Measurements from ENCODE around the gene OR56A1. TPM values are rescaled to one million over a fixed set of nuclear protein-coding genes. Genes with fewer than 3 reads are reported as not detected.

Gene OR56A1
- total RNA-seq, 1 experiment from 2014 or later = 0.35 TPM

DNA sequence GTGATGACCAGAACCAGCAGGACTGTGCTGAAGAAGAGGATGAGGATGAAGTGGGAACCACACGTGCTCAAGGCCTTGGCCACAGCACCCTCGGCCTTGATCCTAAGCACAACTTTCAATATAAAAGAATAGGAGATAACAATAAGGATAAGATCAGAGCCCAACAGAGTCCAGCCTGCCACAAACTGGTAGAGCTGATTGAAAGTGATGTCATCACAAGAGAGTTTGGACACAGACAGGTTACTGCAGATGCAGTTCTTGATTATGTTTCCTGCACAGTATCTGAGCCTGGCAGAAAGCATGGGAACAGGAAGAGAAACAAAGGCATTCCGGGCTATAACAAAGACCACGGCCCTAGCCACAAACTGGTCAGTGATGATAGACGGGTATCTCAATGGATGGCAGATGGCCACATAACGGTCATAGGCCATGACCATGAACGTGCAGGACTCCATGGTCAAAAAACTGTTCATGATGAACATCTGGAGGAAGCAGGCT, 28.3 kb downstream of the OR56A1 start:
- Mint-ChIP-seq H3K9me3 (no peaks in the 10 kb centered on the region; the same call in 1 of the 2 replicates), H3K27me3 (ENCODE audit: low read depth) (peaks cover 5% of the 10 kb centered on the region), H3K27ac (no peak overlapping the region), H3K4me3 (no peak overlapping the region), H3K4me1 (no peaks in the 10 kb centered on the region), H3K36me3 (no peaks in the 10 kb centered on the region)
- ChIA-PET CTCF (no interaction called here), POLR2A (no interaction called here)
- ATAC-seq (no peak), DNase-seq (ENCODE audit: low spot score) (no peak)
- TF ChIP-seq TP53 (CRISPR knock-in tag; IDR thresholded peaks at IDR 0.05) (no peak), RELA (CRISPR knock-in tag; IDR thresholded peaks at IDR 0.05; ENCODE audit: borderline replicate concordance) (no peak), NR3C1 (CRISPR knock-in tag; conservative IDR thresholded peaks at IDR 0.05; ENCODE audit: low read depth) (no peak), TEAD1 (CRISPR knock-in tag; IDR thresholded peaks at IDR 0.05) (no peak), ATF6 (CRISPR knock-in tag; IDR thresholded peaks at IDR 0.05) (no peak)

DNA sequence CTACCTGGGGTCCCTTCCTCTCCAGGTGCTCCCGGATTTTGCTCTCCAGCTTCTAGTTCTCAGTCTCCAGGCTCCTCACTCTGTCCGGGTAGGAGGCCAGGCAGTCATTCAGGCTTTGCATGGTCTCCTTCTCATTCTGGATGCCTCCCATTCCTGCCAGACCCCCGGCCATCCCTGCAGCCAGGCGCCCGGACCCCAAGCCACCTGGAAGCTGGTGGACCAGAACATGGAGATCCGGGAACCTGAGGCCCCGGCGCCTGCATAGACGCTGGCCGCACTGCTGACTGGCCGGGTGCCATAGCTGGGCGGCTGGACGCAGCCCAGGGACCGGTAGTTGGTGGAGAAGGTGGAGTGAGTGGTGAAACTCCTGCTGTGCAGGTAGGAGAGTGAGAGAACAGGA, 35.8 kb downstream of the OR56A1 start:
- Mint-ChIP-seq H3K4me3 (no peak overlapping the region), H3K27me3 (ENCODE audit: low read depth) (peaks cover 5% of the 10 kb centered on the region), H3K36me3 (no peaks in the 10 kb centered on the region), H3K4me1 (0 out of 2 replicates have a peak, but pooled peaks cover 3% of the 10 kb centered on the region), H3K27ac (no peak overlapping the region), H3K9me3 (peaks cover 4% of the 10 kb centered on the region)
- POLR2A ChIA-PET = no interaction called here
- ATAC-seq (no peak), DNase-seq (ENCODE audit: low spot score) (no peak)
- CTCF ChIA-PET = interaction anchor here (0.7 to 1.4 kb wide), 4 partner anchors 304 to 368 kb away, joined by 3 to 5 read pairs (median 4); no protein-coding TSS in a partner anchor
- TF ChIP-seq ZNF121 (CRISPR knock-in tag; IDR thresholded peaks at IDR 0.05) (no peak), IRF1 (CRISPR knock-in tag; IDR thresholded peaks at IDR 0.05) (no peak), TEAD1 (CRISPR knock-in tag; IDR thresholded peaks at IDR 0.05) (no peak), TP53 (CRISPR knock-in tag; IDR thresholded peaks at IDR 0.05) (no peak), PRRX2 (CRISPR knock-in tag; IDR thresholded peaks at IDR 0.05) (no peak), ESRRA (CRISPR knock-in tag; IDR thresholded peaks at IDR 0.05; ENCODE audit: borderline replicate concordance) (no peak)

GRCh38 chr11:5992604-5993251, 37.8 kb downstream of the OR56A1 start:
- H3K4me3 Mint-ChIP-seq = no peak overlapping the region
- H3K27ac Mint-ChIP-seq = no peak overlapping the region
- POLR2A ChIA-PET = no interaction called here
- no peaks in the 10 kb centered on the region for H3K36me3 Mint-ChIP-seq
- no peak for DNase-seq (ENCODE audit: low spot score)
- ATAC-seq = peak; percentile 91
- H3K4me1 Mint-ChIP-seq = 0 out of 2 replicates have a peak, but pooled peaks cover 3% of the 10 kb centered on the region
- peaks cover 4% of the 10 kb centered on the region; the same call in 1 of the 2 replicates for H3K9me3 Mint-ChIP-seq
- H3K27me3 Mint-ChIP-seq (ENCODE audit: low read depth) = no peaks in the 10 kb centered on the region; the same call in 1 of the 2 replicates
- no peak for TF ChIP-seq NR3C1 (CRISPR knock-in tag; conservative IDR thresholded peaks at IDR 0.05; ENCODE audit: low read depth)
- TF ChIP-seq CTCF (IDR thresholded peaks at IDR 0.05) = peak; percentile 56
- CTCF ChIA-PET = interaction anchor here (0.6 to 3.2 kb wide), 22 partner anchors 8 to 539 kb away, joined by 3 to 34 read pairs (median 4); partner anchors contain the start of gene FHIP1B

GRCh38 chr11:5992150-5992549, 38.4 kb downstream of the OR56A1 start:
- H3K36me3 Mint-ChIP-seq = no peaks in the 10 kb centered on the region
- peaks cover 4% of the 10 kb centered on the region; the same call in 1 of the 2 replicates for H3K9me3 Mint-ChIP-seq
- no peak for DNase-seq (ENCODE audit: low spot score)
- no peak overlapping the region for H3K27ac Mint-ChIP-seq
- no peaks in the 10 kb centered on the region; the same call in 1 of the 2 replicates for H3K27me3 Mint-ChIP-seq (ENCODE audit: low read depth)
- ATAC-seq = no peak
- ChIA-PET POLR2A (no interaction called here), CTCF (interaction anchor here (0.6 to 3.2 kb wide), 22 partner anchors 8 to 539 kb away, joined by 3 to 34 read pairs (median 4); partner anchors contain the start of gene FHIP1B)
- no peak overlapping the region for H3K4me3 Mint-ChIP-seq
- H3K4me1 Mint-ChIP-seq = 0 out of 2 replicates have a peak, but pooled peaks cover 3% of the 10 kb centered on the region
- TF ChIP-seq RELA (CRISPR knock-in tag; IDR thresholded peaks at IDR 0.05; ENCODE audit: borderline replicate concordance) (no peak), FOXJ3 (CRISPR knock-in tag; IDR thresholded peaks at IDR 0.05; ENCODE audit: borderline replicate concordance) (no peak), MYBL2 (CRISPR knock-in tag; IDR thresholded peaks at IDR 0.05) (no peak), NFYB (CRISPR knock-in tag; conservative IDR thresholded peaks at IDR 0.05; ENCODE audit: low read depth) (no peak), ZBTB21 (CRISPR knock-in tag; IDR thresholded peaks at IDR 0.05; ENCODE audit: borderline replicate concordance) (no peak), GRHL2 (CRISPR knock-in tag; IDR thresholded peaks at IDR 0.05; ENCODE audit: insufficient replicate concordance, severe bottlenecking) (no peak), ESRRA (CRISPR knock-in tag; IDR thresholded peaks at IDR 0.05; ENCODE audit: borderline replicate concordance) (no peak), TP53 (CRISPR knock-in tag; IDR thresholded peaks at IDR 0.05) (no peak), ZBTB43 (CRISPR knock-in tag; IDR thresholded peaks at IDR 0.05) (no peak), CREM (CRISPR knock-in tag; IDR thresholded peaks at IDR 0.05) (no peak), FOXP1 (CRISPR knock-in tag; IDR thresholded peaks at IDR 0.05; ENCODE audit: borderline replicate concordance) (no peak), ZNF396 (CRISPR knock-in tag; IDR thresholded peaks at IDR 0.05; ENCODE audit: borderline replicate concordance) (no peak), ZNF416 (CRISPR knock-in tag; IDR thresholded peaks at IDR 0.05) (no peak)
- TF ChIP-seq, protein P1, sequence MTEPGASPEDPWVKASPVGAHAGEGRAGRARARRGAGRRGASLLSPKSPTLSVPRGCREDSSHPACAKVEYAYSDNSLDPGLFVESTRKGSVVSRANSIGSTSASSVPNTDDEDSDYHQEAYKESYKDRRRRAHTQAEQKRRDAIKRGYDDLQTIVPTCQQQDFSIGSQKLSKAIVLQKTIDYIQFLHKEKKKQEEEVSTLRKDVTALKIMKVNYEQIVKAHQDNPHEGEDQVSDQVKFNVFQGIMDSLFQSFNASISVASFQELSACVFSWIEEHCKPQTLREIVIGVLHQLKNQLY (CRISPR knock-in tag; IDR thresholded peaks at IDR 0.05) = no peak

Data from WTC11 (cell line).